Kidney capillary endothelial cell (primary cell): ENCODE measurements around the gene PPP1R12B.
"Not testable (repeated sequence)": the region's sequence is repeated elsewhere in the genome, so short reads cannot be mapped to it uniquely, and the experiment has no call there.

Experiments used
- DNase-seq: peaks from one replicate; pipeline ENCODE4 v3.0.0-alpha.2; 2018; ENCODE audit warnings: low spot score

Gene PPP1R12B

GRCh38 chr1:202557662-202558061 is 209.2 kb downstream of the PPP1R12B start:
- DNase-seq, result not testable (repeated sequence)

- no peak for DNase-seq
Observed at GRCh38 chr1:202561240-202561639, 212.7 kb downstream of the PPP1R12B start.

GRCh38 chr1:202561726-202562443 is 213.4 kb downstream of the PPP1R12B start:
- DNase-seq, result no peak

GRCh38 chr1:202562444-202563060 is 214.1 kb downstream of the PPP1R12B start:
- no peak for DNase-seq

GRCh38 chr1:202563818-202564217 is 215.3 kb downstream of the PPP1R12B start:
- no peak for DNase-seq

GRCh38 chr1:202564958-202565495 is 216.5 kb downstream of the PPP1R12B start:
- DNase-seq, result no peak

GRCh38 chr1:202565890-202566602 is 217.5 kb downstream of the PPP1R12B start:
- no peak for DNase-seq

- DNase-seq, result no peak
Observed at GRCh38 chr1:202567738-202568137, 219.2 kb downstream of the PPP1R12B start.

GRCh38 chr1:202568410-202568809 is 219.9 kb downstream of the PPP1R12B start:
- DNase-seq, result no peak

- no peak for DNase-seq
Observed at GRCh38 chr1:202568826-202569225, 220.3 kb downstream of the PPP1R12B start.

- no peak for DNase-seq
Observed at GRCh38 chr1:202569393-202570322, 221.2 kb downstream of the PPP1R12B start.

GRCh38 chr1:202571719-202572339 is 223.3 kb downstream of the PPP1R12B start:
- DNase-seq, result no peak

GRCh38 chr1:202572867-202573266 is 224.4 kb downstream of the PPP1R12B start:
- no peak for DNase-seq

- no peak for DNase-seq
Observed at GRCh38 chr1:202575918-202576653, 227.6 kb downstream of the PPP1R12B start.

GRCh38 chr1:202576816-202577215 is 228.3 kb downstream of the PPP1R12B start:
- DNase-seq, result no peak

GRCh38 chr1:202577381-202577780 is 228.9 kb downstream of the PPP1R12B start:
- DNase-seq, result no peak

- DNase-seq, result no peak
Observed at GRCh38 chr1:202578001-202578504, 229.6 kb downstream of the PPP1R12B start.

GRCh38 chr1:202578565-202578964 is 230.1 kb downstream of the PPP1R12B start:
- DNase-seq, result no peak

- DNase-seq, result no peak
Observed at GRCh38 chr1:202579806-202580205, 231.3 kb downstream of the PPP1R12B start.

- no peak for DNase-seq
Observed at GRCh38 chr1:202580619-202581018, 232.1 kb downstream of the PPP1R12B start.
